Uterus (tissue), 2 donors: ENCODE results near the gene UGT1A10.

Experiments used
- CTCF ChIP-seq, 4 experiments: fragments of 200-600 bp in 2 of 4; fragments of 450-650 bp in 2 of 4; sonication (generic) in 2 of 4; IDR thresholded peaks; one replicate each; pipeline ENCODE4 v1.5.1; 2016 to 2019; ENCODE audit warnings: antibody characterized with exemption in 4 of 4, mild to moderate bottlenecking in 2 of 4, moderate library complexity in 1 of 4
- POLR2A ChIP-seq, 2 donors: fragments of 450-650 bp; IDR thresholded peaks; one replicate each; pipeline ENCODE4 v1.6.1; 2016; ENCODE audit warnings: antibody characterized with exemption in 2 of 2, mild to moderate bottlenecking in 1 of 2, moderate library complexity in 1 of 2

- TF ChIP-seq CTCF (IDR thresholded peaks at IDR 0.05) (no peak), POLR2A (IDR thresholded peaks at IDR 0.05) (no peak)
These were observed 18.8 kb downstream of the UGT1A10 start for GRCh38 chr2:233655043-233655442.
